H1 (cell line): ENCODE data around the gene PACSIN1. TPM values are rescaled to one million over a fixed set of nuclear protein-coding genes. Genes with fewer than 3 reads are reported as not detected.
A peak's percentile ranks its signal among the peaks of the same experiment; 100 is the strongest.

ENCODE experiments used
- CTCF ChIA-PET: fragments of 300-600 bp; sonication (Branson Sonifier 250); formaldehyde crosslinking; loops from one replicate; lab custom pipeline; 2021; ENCODE audit not compliant: partially characterized antibody; lab: Charles Lee
- POLR2A ChIA-PET: fragments of 300-600 bp; sonication (Branson Sonifier 250); formaldehyde crosslinking; loops from one replicate; lab custom pipeline; 2021; ENCODE audit warnings: inconsistent platforms; ENCODE audit not compliant: partially characterized antibody; lab: Charles Lee
- DNase-seq, 2 experiments: peaks; one replicate each; pipeline versions ENCODE4 v3.0.0 to v3.0.0-alpha.2; 2010 to 2022; ENCODE audit warnings: low spot score in 2 of 2, low read depth in 1 of 2, mixed read lengths in 1 of 2
- FAIRE-seq: peaks from 2 replicates; lab custom pipeline; 2011; peaks lifted over from hg19 to GRCh38; lab: Jason Lieb, UNC
- H2AFZ ChIP-seq: 2 replicates; pipeline ENCODE4 v1.8.1; 2012; ENCODE audit warnings: low read length, inconsistent platforms
- H2AK5ac ChIP-seq: 2 replicates; pipeline ENCODE4 v1.6.1; 2013; ENCODE audit warnings: low read depth, low read length
- H2BK120ac ChIP-seq: replicated peaks from 2 replicates; pipeline ENCODE3; 2013; ENCODE audit warnings: low read depth, low read length, inconsistent platforms
- H2BK12ac ChIP-seq: 2 replicates; pipeline ENCODE4 v1.6.1; 2013; ENCODE audit warnings: low read depth, low read length
- H2BK15ac ChIP-seq: 2 replicates; pipeline ENCODE4 v1.6.1; 2013; ENCODE audit warnings: low read length
- H2BK20ac ChIP-seq: 2 replicates; pipeline ENCODE4 v1.6.1; 2013; ENCODE audit warnings: low read length
- H2BK5ac ChIP-seq: 2 replicates; pipeline ENCODE4 v1.6.1; 2013; ENCODE audit warnings: low read depth, low read length
- H3K14ac ChIP-seq: 2 replicates; pipeline ENCODE4 v1.6.1; 2013; ENCODE audit warnings: inconsistent platforms; ENCODE audit not compliant: insufficient read length
- H3K18ac ChIP-seq: 2 replicates; pipeline ENCODE4 v1.6.1; 2013; ENCODE audit warnings: low read length; ENCODE audit errors: extremely low read depth
- H3K23ac ChIP-seq: 2 replicates; pipeline ENCODE4 v1.6.1; 2013; ENCODE audit warnings: inconsistent platforms; ENCODE audit not compliant: insufficient read length
- H3K23me2 ChIP-seq: 2 replicates; pipeline ENCODE4 v1.6.1; 2013; ENCODE audit warnings: low read depth, low read length
- H3K27ac ChIP-seq: 2 replicates; pipeline ENCODE4 v1.6.1; 2011; ENCODE audit warnings: low read depth, low read length, inconsistent platforms
- H3K27me3 ChIP-seq, 4 experiments: replicated peaks in 1 of 4; 1 replicate in 1 of 4; 2 replicates in 3 of 4; pipeline versions ENCODE4 v1.6.1 to v1.8.1; 2011 to 2013; ENCODE audit warnings: low read length in 3 of 4, mild to moderate bottlenecking in 3 of 4, inconsistent platforms in 2 of 4, mixed read lengths in 2 of 4, moderate library complexity in 1 of 4; ENCODE audit not compliant: control insufficient read depth in 3 of 4, insufficient read depth in 3 of 4; ENCODE audit errors: extremely low read depth in 1 of 4
- H3K36me3 ChIP-seq, 4 experiments: 2 replicates each; pipeline versions ENCODE4 v1.6.1 to v1.8.1; 2011 to 2013; ENCODE audit warnings: mild to moderate bottlenecking in 4 of 4, low read length in 3 of 4, moderate library complexity in 2 of 4, control low read depth in 1 of 4, inconsistent platforms in 1 of 4; ENCODE audit not compliant: insufficient read depth in 4 of 4, control insufficient read depth in 2 of 4
- H3K4ac ChIP-seq: replicated peaks from 2 replicates; pipeline ENCODE3; 2013; ENCODE audit warnings: low read length, low read depth, mixed read lengths, inconsistent platforms; ENCODE audit not compliant: insufficient read length
- H3K4me1 ChIP-seq, 4 experiments: replicated peaks in 1 of 4; 1 replicate in 1 of 4; 2 replicates in 3 of 4; pipeline versions ENCODE4 v1.6.1 to v1.8.1; 2011 to 2013; ENCODE audit warnings: low read length in 3 of 4, inconsistent platforms in 2 of 4, mixed read lengths in 1 of 4; ENCODE audit not compliant: insufficient read depth in 4 of 4, control insufficient read depth in 3 of 4
- H3K4me2 ChIP-seq, 2 experiments: 2 replicates each; pipeline versions ENCODE4 v1.6.1 to v1.8.1; 2011 to 2013; ENCODE audit warnings: low read depth in 2 of 2, low read length in 2 of 2, control low read depth in 1 of 2, inconsistent platforms in 1 of 2, mild to moderate bottlenecking in 1 of 2; ENCODE audit not compliant: insufficient read depth in 1 of 2
- H3K4me3 ChIP-seq, 4 experiments: fragments of 200-600, 300-600 bp in 1 of 4; sonication (generic), shearing (Covaris generic), sonication (Bioruptor Twin) in 1 of 4; 2 replicates each; pipeline versions ENCODE4 v1.5.1 to v1.8.1; 2011 to 2016; ENCODE audit warnings: low read length in 4 of 4, low read depth in 3 of 4, control low read depth in 2 of 4, inconsistent platforms in 2 of 4, mild to moderate bottlenecking in 2 of 4, mixed read lengths in 1 of 4, moderate library complexity in 1 of 4; ENCODE audit not compliant: insufficient read depth in 2 of 4; ENCODE audit errors: extremely low read depth in 1 of 4
- H3K56ac ChIP-seq: replicated peaks from 2 replicates; pipeline ENCODE3; 2013; ENCODE audit warnings: low read depth, mild to moderate bottlenecking, mixed read lengths, low read length, inconsistent platforms; ENCODE audit not compliant: insufficient read length
- H3K79me1 ChIP-seq: 2 replicates; pipeline ENCODE4 v1.6.1; 2013; ENCODE audit warnings: low read depth, low read length, control low read depth
- H3K79me2 ChIP-seq, 2 experiments: 2 replicates each; pipeline versions ENCODE4 v1.6.1 to v1.8.1; 2012 to 2013; ENCODE audit warnings: low read length in 2 of 2, mild to moderate bottlenecking in 2 of 2, inconsistent platforms in 1 of 2; ENCODE audit not compliant: insufficient read depth in 2 of 2, control insufficient read depth in 1 of 2
- H3K9ac ChIP-seq, 4 experiments: replicated peaks in 1 of 4; 1 replicate in 1 of 4; 2 replicates in 3 of 4; pipeline versions ENCODE4 v1.6.1 to v1.8.1; 2011 to 2013; ENCODE audit warnings: low read depth in 3 of 4, low read length in 3 of 4, control low read depth in 2 of 4, mild to moderate bottlenecking in 2 of 4, moderate library complexity in 2 of 4, inconsistent platforms in 1 of 4; ENCODE audit errors: extremely low read depth in 1 of 4
- H3K9me3 ChIP-seq, 2 experiments: 2 replicates each; pipeline versions ENCODE4 v1.6.1 to v1.8.1; 2012 to 2013; ENCODE audit warnings: mild to moderate bottlenecking in 2 of 2, moderate library complexity in 2 of 2, control low read depth in 1 of 2, inconsistent platforms in 1 of 2, low read depth in 1 of 2, low read length in 1 of 2, mixed read lengths in 1 of 2; ENCODE audit not compliant: insufficient read depth in 2 of 2
- H4K20me1 ChIP-seq, 2 experiments: replicated peaks in 1 of 2; 2 replicates each; pipeline versions ENCODE3 to v1.8.1; 2011 to 2013; ENCODE audit warnings: inconsistent platforms in 2 of 2, low read length in 2 of 2, mild to moderate bottlenecking in 1 of 2; ENCODE audit not compliant: insufficient read depth in 2 of 2, control insufficient read depth in 1 of 2
- H4K5ac ChIP-seq: 2 replicates; pipeline ENCODE4 v1.6.1; 2013; ENCODE audit warnings: low read length, low read depth, mixed read lengths, inconsistent platforms; ENCODE audit not compliant: insufficient read length
- H4K8ac ChIP-seq: 2 replicates; pipeline ENCODE4 v1.8.0; 2013; ENCODE audit warnings: mild to moderate bottlenecking, moderate library complexity, low read length, inconsistent platforms; ENCODE audit not compliant: insufficient read depth; ENCODE audit errors: extremely low read depth
- H4K91ac ChIP-seq: replicated peaks from 2 replicates; pipeline ENCODE3; 2013; ENCODE audit warnings: low read length, mixed read lengths, inconsistent platforms; ENCODE audit not compliant: insufficient read length
- EZH2 ChIP-seq: fragments of 200-600 bp; sonication (generic); IDR thresholded peaks from 2 replicates; pipeline ENCODE4 v1.7.1; 2012; ENCODE audit warnings: low read depth, mild to moderate bottlenecking, moderate library complexity, low read length, inconsistent platforms; ENCODE audit not compliant: severe bottlenecking
- PHF8 ChIP-seq: fragments of 200-600 bp; sonication (generic); conservative IDR thresholded peaks from 2 replicates; pipeline ENCODE4 v1.7.1; 2012; ENCODE audit warnings: low read depth, mild to moderate bottlenecking, inconsistent platforms, low read length, moderate library complexity
- POLR2A ChIP-seq, 2 experiments: IDR thresholded peaks; 1 replicate in 1 of 2; 2 replicates in 1 of 2; pipeline ENCODE4 v1.6.1; 2011; ENCODE audit warnings: low read depth in 2 of 2, low read length in 2 of 2, mild to moderate bottlenecking in 2 of 2; ENCODE audit errors: control extremely low read depth in 1 of 2
- RAD21 ChIP-seq, 2 experiments: IDR thresholded peaks in 1 of 2; conservative IDR thresholded peaks in 1 of 2; 2 replicates each; pipeline ENCODE4 v1.6.1; 2011; ENCODE audit warnings: low read depth in 2 of 2, low read length in 2 of 2, improper control_type of control experiment in 1 of 2, inconsistent platforms in 1 of 2, mild to moderate bottlenecking in 1 of 2, moderate library complexity in 1 of 2
- RNF2 ChIP-seq: fragments of 200-900, 300-1000 bp; sonication (generic); IDR thresholded peaks from 2 replicates; pipeline ENCODE4 v1.7.1; 2016; ENCODE audit warnings: borderline replicate concordance, low read depth, mild to moderate bottlenecking, antibody characterized with exemption, low read length; ENCODE audit not compliant: poor library complexity, severe bottlenecking; ENCODE audit errors: missing control alignments
- SAP30 ChIP-seq: fragments of 300-600 bp; sonication (generic); IDR thresholded peaks from 2 replicates; pipeline ENCODE4 v1.7.1; 2012; ENCODE audit warnings: low read length, moderate library complexity, mild to moderate bottlenecking, inconsistent platforms; ENCODE audit not compliant: insufficient read depth, insufficient replicate concordance
- SIX5 ChIP-seq: IDR thresholded peaks from 2 replicates; pipeline ENCODE4 v1.6.1; 2011; ENCODE audit warnings: mild to moderate bottlenecking, low read depth, low read length
- TEAD4 ChIP-seq: IDR thresholded peaks from 2 replicates; pipeline ENCODE4 v1.6.1; 2012; ENCODE audit warnings: low read depth, low read length, inconsistent platforms, mixed read lengths
- WGBS, 2 experiments: shearing (Covaris generic) in 1 of 2; methylation state at CpG; one replicate each; pipeline versions ENCODE4 v1.1.6 to v1.1.7; 2013 to 2015; ENCODE audit warnings: low lambda C conversion rate in 2 of 2, mixed read lengths in 2 of 2, inconsistent platforms in 1 of 2, low coverage in 1 of 2, missing lambda C conversion rate in 1 of 2; ENCODE audit not compliant: insufficient replicate concordance in 2 of 2, insufficient coverage in 1 of 2, insufficient read length in 1 of 2; ENCODE audit errors: extremely low coverage in 1 of 2, missing lambda C conversion rate in 1 of 2; 5-methylcytosine and 5-hydroxymethylcytosine counted together
- polyA plus RNA-seq, 7 experiments: library from polyadenylated mRNA; depleted of rRNA in 3 of 7; stranded (reverse) in 5 of 7; unstranded in 2 of 7; fragments of >200 nt in 5 of 7; fragments of 200-250 nt in 2 of 7; gene quantifications; 1 replicate in 5 of 7; 2 replicates in 1 of 7; 4 replicates in 1 of 7; pipeline versions ENCODE4 v1.2.1 to v1.2.3, GENCODE V29; 2011 to 2013; ENCODE audit warnings: missing spikeins in 2 of 7, mixed read lengths in 2 of 7
- total RNA-seq: library from RNA; stranded (reverse); fragmentation: NEBNext Ultra II Directional; extraction: Animal tissue kit (Norgen Biotek cat#: 25700); gene quantifications from 2 replicates; pipeline ENCODE4 v1.2.1, GENCODE V29; 2021

Gene PACSIN1
- total and polyA plus RNA-seq, 2 of the 8 experiments (the other 6 are each of a cell fraction or from before 2014, with no cell fraction given): 5.9 to 11.1 TPM

GRCh38 chr6:34511915-34512737 is 46.2 kb downstream of the PACSIN1 start:
- Histone ChIP-seq H3K27ac (no peak overlapping the region), H2BK5ac (peak overlapping the region; percentile 90), H2AFZ (no peak overlapping the region), H2AK5ac (peak overlapping the region; percentile 90), H3K4me1 (peaks cover 0 to 17% (median 9%) of the 10 kb centered on the region in 4 experiments; a peak in 5 of 7 replicates), H3K79me2 (no peaks in the 10 kb centered on the region), H4K20me1 (peaks cover 0 to 4% of the 10 kb centered on the region in 2 experiments), H3K9me3 (no peaks in the 10 kb centered on the region), H4K91ac (peak overlapping the region; percentile 25), H3K9ac (no peak overlapping the region), H3K4me2 (no peak overlapping the region), H4K5ac (no peak overlapping the region), H4K8ac (no peak overlapping the region), H3K4ac (no peak overlapping the region), H2BK120ac (no peak overlapping the region), H3K36me3 (no peaks in the 10 kb centered on the region), H2BK12ac (no peak overlapping the region), H3K27me3 (peaks cover 0 to 6% (median 1%) of the 10 kb centered on the region in 4 experiments; a peak in 2 of 7 replicates), H3K4me3 (no peak overlapping the region), H3K79me1 (peaks cover 3% of the 10 kb centered on the region; the same call in 1 of the 2 replicates), H3K14ac (no peak overlapping the region), H3K18ac (peak overlapping the region; percentile 60), H3K23me2 (peaks cover 12% of the 10 kb centered on the region), H3K23ac (no peak overlapping the region), H2BK20ac (peak overlapping the region; percentile 18; the same call in 1 of the 2 replicates), H2BK15ac (no peak overlapping the region), H3K56ac (no peak overlapping the region)
- ChIA-PET CTCF (interaction anchor here (1.2 to 4.5 kb wide), 3 partner anchors 17 to 97 kb away, joined by 3 to 23 read pairs (median 8); no protein-coding TSS in a partner anchor), POLR2A (interaction anchor here (1.0 to 1.7 kb wide), 4 partner anchors 14 to 86 kb away, joined by 3 to 5 read pairs (median 4); partner anchors contain the start of gene RPS10)
- TF ChIP-seq RAD21 (IDR thresholded peaks at IDR 0.05 in 1 of 2, conservative IDR thresholded peaks at IDR 0.05 in 1 of 2; ENCODE audit: low read depth in 2 of 2, low read length in 2 of 2) (no peak), SAP30 (no peak), POLR2A (IDR thresholded peaks at IDR 0.05; ENCODE audit: control extremely low read depth in 1 of 2, low read depth in 2 of 2, low read length in 2 of 2) (no peak), TEAD4 (no peak), EZH2 (no peak), RNF2 (no peak), SIX5 (no peak), PHF8 (no peak)
- FAIRE-seq (no peak), DNase-seq (no peak)
- 71% methylated on average over 9 of the region's 12 CpGs; no CpG with 5 or more reads in 1 of the 2 experiments for WGBS, 2 experiments
